ENCODE results near the gene DPEP2. TPM values are rescaled to one million over a fixed set of nuclear protein-coding genes. Genes with fewer than 3 reads are reported as not detected.
"Not testable (repeated sequence)": the region's sequence is repeated elsewhere in the genome, so short reads cannot be mapped to it uniquely, and the experiment has no call there.

Gene DPEP2
- total RNA-seq, 4 donors from 2014 or later: 4.0 to 8.7 (median 4.8) TPM

- DNase-seq (ENCODE audit: low spot score): no peak
- no peak for TF ChIP-seq CTCF (IDR thresholded peaks at IDR 0.05)
- no peak for ATAC-seq (ENCODE audit: low FRiP score)
Observed at GRCh38 chr16:68019167-68019680, 19.9 kb upstream of the DPEP2 start.

GRCh38 chr16:68015681-68016080 lies 16.4 kb upstream of the DPEP2 start, which contains the start of gene DPEP2NB:
Gene DPEP2NB (minus strand): TSS chr16:68015911. CDS start chr16:68015770, 141 bp downstream.
- no peak for TF ChIP-seq CTCF (IDR thresholded peaks at IDR 0.05)
- ATAC-seq (ENCODE audit: low FRiP score) (no peak), DNase-seq (ENCODE audit: low spot score) (no peak)

GRCh38 chr16:68013440-68013839 lies 14.2 kb upstream of the DPEP2 start:
- DNase-seq (ENCODE audit: low spot score) (no peak), ATAC-seq (ENCODE audit: low FRiP score) (no peak)
- TF ChIP-seq CTCF (IDR thresholded peaks at IDR 0.05): no peak

GRCh38 chr16:68009872-68010271 lies 10.6 kb upstream of the DPEP2 start:
- not testable (repeated sequence) for DNase-seq (ENCODE audit: low spot score); ATAC-seq (ENCODE audit: low FRiP score)

- no peak for TF ChIP-seq CTCF (IDR thresholded peaks at IDR 0.05)
- ATAC-seq (ENCODE audit: low FRiP score) (no peak), DNase-seq (ENCODE audit: low spot score) (no peak)
Observed at GRCh38 chr16:68009157-68009735, 10.0 kb upstream of the DPEP2 start.

GRCh38 chr16:68005786-68006286 lies 6.6 kb upstream of the DPEP2 start:
- DNase-seq (ENCODE audit: low spot score) (no peak), ATAC-seq (ENCODE audit: low FRiP score) (no peak)
- TF ChIP-seq CTCF (IDR thresholded peaks at IDR 0.05): no peak

GRCh38 chr16:68005211-68005610 lies 5.9 kb upstream of the DPEP2 start:
- ATAC-seq (ENCODE audit: low FRiP score) (no peak), DNase-seq (ENCODE audit: low spot score) (no peak)
- TF ChIP-seq CTCF (IDR thresholded peaks at IDR 0.05): no peak
